Loucy (cell line): Measurements from ENCODE around the gene RAB5A.

Experiments used
- CTCF ChIP-seq: fragments of 200-600 bp; sonication (generic); conservative IDR thresholded peaks from 2 replicates; pipeline ENCODE4 v1.5.1; 2014; ENCODE audit warnings: mild to moderate bottlenecking, antibody characterized with exemption, low read length
- EZH2phosphoT487 ChIP-seq: fragments of 200-600 bp; IDR thresholded peaks from 2 replicates; pipeline ENCODE4 v1.6.1; 2018; ENCODE audit warnings: antibody characterized with exemption, mild to moderate bottlenecking, moderate library complexity, borderline replicate concordance

GRCh38 chr3:19931767-19932188, 15.1 kb upstream of the RAB5A start:
- TF ChIP-seq EZH2phosphoT487, result no peak
- no peak for TF ChIP-seq CTCF
